PFSK-1 (cell line): ENCODE data around the gene CACNB1. TPM values are rescaled to one million over a fixed set of nuclear protein-coding genes. Genes with fewer than 3 reads are reported as not detected.
A peak's percentile ranks its signal among the peaks of the same experiment; 100 is the strongest.

ENCODE experiments used
- FOXP2 ChIP-seq: optimal IDR thresholded peaks from 2 replicates; pipeline ENCODE3; 2011; ENCODE audit warnings: borderline replicate concordance, control low read depth, inconsistent platforms; ENCODE audit not compliant: insufficient read depth; ENCODE audit errors: extremely low read length, extremely low read depth
- POLR2AphosphoS5 ChIP-seq: IDR thresholded peaks from 2 replicates; pipeline ENCODE4 v1.6.1; 2012; ENCODE audit warnings: low read depth, mild to moderate bottlenecking, control low read depth, low read length, moderate library complexity
- SIN3A ChIP-seq: IDR thresholded peaks from 2 replicates; pipeline ENCODE4 v1.6.1; 2012; ENCODE audit warnings: mild to moderate bottlenecking, low read length, moderate library complexity, borderline replicate concordance; ENCODE audit not compliant: insufficient read depth
- TAF1 ChIP-seq: IDR thresholded peaks from 2 replicates; pipeline ENCODE4 v1.6.1; 2012; ENCODE audit warnings: low read length, control low read depth, borderline replicate concordance; ENCODE audit not compliant: insufficient read depth
- polyA plus RNA-seq: library from polyadenylated mRNA; unstranded; fragments of >200 nt; gene quantifications from one replicate; pipeline ENCODE4 v1.2.1, GENCODE V29; 2012; ENCODE audit warnings: low read depth, missing spikeins; ENCODE audit not compliant: insufficient read length
- TF ChIP-seq, protein P1 (sequence below), 2 experiments: IDR thresholded peaks; 2 replicates each; pipeline versions ENCODE4 v1.6.1 to v1.8.0; 2011 to 2012; ENCODE audit warnings: low read depth in 2 of 2, low read length in 2 of 2, control low read depth in 1 of 2, inconsistent platforms in 1 of 2, mild to moderate bottlenecking in 1 of 2, moderate library complexity in 1 of 2; ENCODE audit not compliant: insufficient read depth in 1 of 2

CACNB1 gene
- 15.1 TPM for polyA plus RNA-seq

DNA sequence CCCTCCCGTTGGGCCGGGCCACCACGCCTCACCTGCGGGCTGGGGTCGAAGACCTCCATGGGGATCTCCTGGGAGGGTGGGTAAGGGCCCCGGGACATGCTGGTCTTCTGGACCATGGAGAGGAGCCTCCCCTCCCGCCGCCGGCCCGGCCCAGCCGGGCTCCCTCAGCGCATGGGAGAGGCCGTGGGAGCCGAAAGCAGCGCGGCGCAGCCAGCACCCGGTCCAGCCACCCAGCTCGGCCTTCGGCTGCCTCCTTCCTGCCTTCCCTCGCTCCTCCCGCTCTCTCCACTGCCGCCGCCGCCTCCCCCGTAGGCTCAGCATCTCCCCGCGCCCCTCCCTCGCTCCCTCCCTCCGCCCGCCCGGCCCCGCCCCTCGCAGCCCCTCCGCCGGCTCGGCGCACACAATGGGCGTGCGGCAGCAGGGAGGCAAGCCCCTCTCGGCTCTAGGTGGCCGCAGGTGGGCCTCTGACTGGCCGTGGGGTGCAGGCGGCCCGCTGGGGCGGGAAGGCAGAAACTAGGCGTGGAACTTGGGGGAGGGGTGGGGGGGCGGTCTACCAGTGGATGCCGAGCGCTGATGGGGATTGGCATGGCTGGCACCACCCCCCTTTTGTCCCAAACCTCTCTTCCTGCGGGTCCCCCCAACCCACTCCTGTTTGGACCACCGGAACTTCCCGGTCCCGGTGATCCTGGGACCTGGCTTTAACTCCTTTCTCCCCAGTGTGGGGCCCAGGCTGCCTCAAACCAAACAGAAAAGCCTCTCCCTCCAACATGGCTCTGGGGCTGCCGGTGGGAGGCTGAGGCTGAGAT is at the start of gene CACNB1:
Gene CACNB1 (minus strand): TSS at position 290 of the 806 bp plus-strand sequence. CDS start 174 bp downstream, at position 116.
- TF ChIP-seq SIN3A (peak; percentile 71; the same call in 1 of the 2 replicates), TAF1 (peak; percentile 91), FOXP2 (peak; percentile 58), POLR2AphosphoS5 (peak; percentile 85)
- TF ChIP-seq, protein P1, sequence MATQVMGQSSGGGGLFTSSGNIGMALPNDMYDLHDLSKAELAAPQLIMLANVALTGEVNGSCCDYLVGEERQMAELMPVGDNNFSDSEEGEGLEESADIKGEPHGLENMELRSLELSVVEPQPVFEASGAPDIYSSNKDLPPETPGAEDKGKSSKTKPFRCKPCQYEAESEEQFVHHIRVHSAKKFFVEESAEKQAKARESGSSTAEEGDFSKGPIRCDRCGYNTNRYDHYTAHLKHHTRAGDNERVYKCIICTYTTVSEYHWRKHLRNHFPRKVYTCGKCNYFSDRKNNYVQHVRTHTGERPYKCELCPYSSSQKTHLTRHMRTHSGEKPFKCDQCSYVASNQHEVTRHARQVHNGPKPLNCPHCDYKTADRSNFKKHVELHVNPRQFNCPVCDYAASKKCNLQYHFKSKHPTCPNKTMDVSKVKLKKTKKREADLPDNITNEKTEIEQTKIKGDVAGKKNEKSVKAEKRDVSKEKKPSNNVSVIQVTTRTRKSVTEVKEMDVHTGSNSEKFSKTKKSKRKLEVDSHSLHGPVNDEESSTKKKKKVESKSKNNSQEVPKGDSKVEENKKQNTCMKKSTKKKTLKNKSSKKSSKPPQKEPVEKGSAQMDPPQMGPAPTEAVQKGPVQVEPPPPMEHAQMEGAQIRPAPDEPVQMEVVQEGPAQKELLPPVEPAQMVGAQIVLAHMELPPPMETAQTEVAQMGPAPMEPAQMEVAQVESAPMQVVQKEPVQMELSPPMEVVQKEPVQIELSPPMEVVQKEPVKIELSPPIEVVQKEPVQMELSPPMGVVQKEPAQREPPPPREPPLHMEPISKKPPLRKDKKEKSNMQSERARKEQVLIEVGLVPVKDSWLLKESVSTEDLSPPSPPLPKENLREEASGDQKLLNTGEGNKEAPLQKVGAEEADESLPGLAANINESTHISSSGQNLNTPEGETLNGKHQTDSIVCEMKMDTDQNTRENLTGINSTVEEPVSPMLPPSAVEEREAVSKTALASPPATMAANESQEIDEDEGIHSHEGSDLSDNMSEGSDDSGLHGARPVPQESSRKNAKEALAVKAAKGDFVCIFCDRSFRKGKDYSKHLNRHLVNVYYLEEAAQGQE (IDR thresholded peaks at IDR 0.05; ENCODE audit: insufficient read depth in 1 of 2, low read depth in 2 of 2, low read length in 2 of 2): no peak

DNA sequence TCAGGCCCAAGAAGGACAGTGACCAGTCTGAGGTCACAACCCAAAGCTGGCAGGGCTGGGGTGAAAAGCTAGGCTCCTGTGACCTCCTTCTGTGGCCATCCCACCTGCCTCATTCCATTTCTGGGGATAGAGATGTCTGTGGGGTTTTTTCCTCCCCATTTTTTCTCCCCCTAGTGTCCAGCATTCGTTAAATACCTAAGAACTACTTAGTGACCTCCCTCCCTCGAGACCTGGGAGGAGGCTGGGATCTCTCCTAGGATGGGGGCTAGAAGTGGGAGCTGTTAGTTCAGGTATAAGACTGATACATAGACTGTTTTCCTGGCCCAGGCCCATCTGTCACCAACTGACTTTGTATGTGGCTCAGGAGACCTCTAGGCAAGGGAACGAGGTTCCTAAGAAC is 48.8 kb upstream of the CACNB1 start:
- TF ChIP-seq SIN3A: no peak
- no peak for TF ChIP-seq POLR2AphosphoS5
- TF ChIP-seq, protein P1 (IDR thresholded peaks at IDR 0.05; ENCODE audit: insufficient read depth in 1 of 2, low read depth in 2 of 2, low read length in 2 of 2): no peak
- TF ChIP-seq TAF1: no peak
- TF ChIP-seq FOXP2: no peak

DNA sequence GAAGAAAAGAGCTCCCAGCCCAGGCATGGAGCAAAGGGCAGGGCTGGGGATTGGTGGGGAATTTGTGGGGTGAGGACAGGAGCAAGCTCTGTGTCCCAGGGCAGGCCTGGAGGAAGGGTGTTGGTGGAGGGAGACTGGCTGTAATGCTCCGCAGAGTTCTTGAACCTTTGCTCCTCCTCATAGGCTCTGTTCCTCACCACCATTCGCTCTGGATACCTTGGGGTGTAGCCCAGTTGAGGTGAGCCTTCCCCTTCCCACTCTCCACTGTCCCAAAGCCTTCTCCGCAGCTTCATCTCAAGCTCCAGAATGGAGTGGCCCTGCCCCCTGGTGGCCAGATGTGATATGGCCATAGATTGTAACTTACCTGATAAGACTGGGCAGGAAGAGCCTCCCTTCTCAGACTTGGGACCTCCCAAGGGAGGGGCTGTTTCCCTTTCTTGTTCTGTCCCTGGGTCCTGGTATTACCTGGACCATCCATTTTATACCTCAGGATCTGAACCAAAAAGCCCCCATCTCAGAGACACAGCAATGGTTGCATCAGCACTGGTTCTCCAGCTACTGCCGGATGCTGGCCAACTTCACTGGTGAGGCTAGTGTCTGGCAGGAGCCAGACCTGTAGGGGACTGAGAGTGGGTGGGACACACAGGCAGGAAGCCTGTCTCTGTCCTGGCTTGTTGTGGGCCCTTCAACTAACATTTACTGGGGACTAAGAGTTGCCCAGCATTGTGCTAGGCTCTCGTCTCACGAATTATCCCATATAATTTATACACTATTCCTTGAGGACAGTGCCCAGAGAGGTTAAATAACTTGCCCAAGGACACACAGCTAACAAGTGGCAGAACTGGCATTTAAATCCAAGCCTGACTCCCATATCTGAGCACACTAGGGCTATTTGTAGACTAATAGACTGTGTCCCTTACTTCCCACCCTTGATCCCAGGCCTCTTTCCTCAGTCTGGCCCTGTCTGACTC is 47.4 kb upstream of the CACNB1 start:
- TF ChIP-seq, protein P1 (IDR thresholded peaks at IDR 0.05; ENCODE audit: insufficient read depth in 1 of 2, low read depth in 2 of 2, low read length in 2 of 2): no peak
- TF ChIP-seq FOXP2 (no peak), POLR2AphosphoS5 (no peak), TAF1 (no peak), SIN3A (no peak)

DNA sequence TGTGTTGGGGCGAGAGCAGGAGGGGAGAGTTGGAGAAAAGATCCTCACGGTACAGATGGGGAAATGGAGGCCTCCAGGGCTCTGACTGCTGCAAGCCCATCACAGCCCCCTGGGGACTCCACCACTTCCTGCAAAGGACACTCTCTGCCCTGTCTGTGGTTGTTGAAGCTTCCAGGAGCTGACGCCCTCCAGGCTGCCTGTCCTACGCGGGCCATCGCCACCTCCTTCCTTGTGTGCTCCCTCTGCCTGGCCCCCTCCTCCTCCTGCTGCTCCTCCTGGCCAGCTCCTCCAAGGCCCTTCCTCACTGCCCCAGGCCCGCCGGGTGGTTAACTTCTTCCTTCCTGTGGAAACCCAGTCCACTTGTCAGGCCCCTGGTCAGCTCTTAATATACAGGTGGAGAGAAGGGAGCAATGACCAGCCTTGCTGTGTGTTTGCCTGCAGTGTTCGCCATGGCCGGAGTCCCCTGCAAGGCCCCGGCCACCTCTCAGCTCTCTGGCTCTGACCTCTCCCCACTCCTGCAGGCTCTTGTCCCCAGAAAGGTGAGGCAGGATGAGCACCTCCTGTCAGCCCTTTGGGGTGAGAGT is 46.6 kb upstream of the CACNB1 start:
- TF ChIP-seq POLR2AphosphoS5 (no peak), SIN3A (no peak), FOXP2 (peak; percentile 9), TAF1 (no peak)
- TF ChIP-seq, protein P1 (IDR thresholded peaks at IDR 0.05; ENCODE audit: insufficient read depth in 1 of 2, low read depth in 2 of 2, low read length in 2 of 2): no peak
